ENCODE results near the gene ASPG. TPM values are rescaled to one million over a fixed set of nuclear protein-coding genes. Genes with fewer than 3 reads are reported as not detected.

Gene ASPG
- total and polyA plus RNA-seq, 2 donors: 2.2 to 2.7 TPM

GRCh38 chr14:104140463-104141331 lies 55.2 kb downstream of the ASPG start:
- Histone ChIP-seq H3K4me1 (ENCODE audit: insufficient read depth) (peaks cover 1% of the 10 kb centered on the region), H3K4me3 (ENCODE audit: low read depth, low read length) (no peak overlapping the region), H3K36me3 (ENCODE audit: insufficient read depth) (no peaks in the 10 kb centered on the region), H3K27ac (ENCODE audit: low read depth) (no peak overlapping the region)
- WGBS: 87% methylated on average over 12 of the region's 12 CpGs
- DNase-seq (ENCODE audit: extremely low spot score): no peak

- H3K4me3 ChIP-seq (ENCODE audit: low read depth, low read length): no peak overlapping the region
- 91% methylated on average over 15 of the region's 15 CpGs for WGBS
- H3K27ac ChIP-seq (ENCODE audit: low read depth): no peak overlapping the region
- no peaks in the 10 kb centered on the region for H3K36me3 ChIP-seq (ENCODE audit: insufficient read depth)
- peaks cover 1% of the 10 kb centered on the region for H3K4me1 ChIP-seq (ENCODE audit: insufficient read depth)
- no peak for DNase-seq (ENCODE audit: extremely low spot score)
These were observed 56.2 kb downstream of the ASPG start for GRCh38 chr14:104141621-104142091.

- no peak for DNase-seq (ENCODE audit: extremely low spot score)
- Histone ChIP-seq H3K36me3 (ENCODE audit: insufficient read depth) (no peaks in the 10 kb centered on the region), H3K27ac (ENCODE audit: low read depth) (no peak overlapping the region), H3K4me3 (ENCODE audit: low read depth, low read length) (no peak overlapping the region), H3K4me1 (ENCODE audit: insufficient read depth) (peaks cover 1% of the 10 kb centered on the region)
- WGBS: 87% methylated on average over 11 of the region's 11 CpGs
These were observed 56.8 kb downstream of the ASPG start for GRCh38 chr14:104142136-104142945.

DNA sequence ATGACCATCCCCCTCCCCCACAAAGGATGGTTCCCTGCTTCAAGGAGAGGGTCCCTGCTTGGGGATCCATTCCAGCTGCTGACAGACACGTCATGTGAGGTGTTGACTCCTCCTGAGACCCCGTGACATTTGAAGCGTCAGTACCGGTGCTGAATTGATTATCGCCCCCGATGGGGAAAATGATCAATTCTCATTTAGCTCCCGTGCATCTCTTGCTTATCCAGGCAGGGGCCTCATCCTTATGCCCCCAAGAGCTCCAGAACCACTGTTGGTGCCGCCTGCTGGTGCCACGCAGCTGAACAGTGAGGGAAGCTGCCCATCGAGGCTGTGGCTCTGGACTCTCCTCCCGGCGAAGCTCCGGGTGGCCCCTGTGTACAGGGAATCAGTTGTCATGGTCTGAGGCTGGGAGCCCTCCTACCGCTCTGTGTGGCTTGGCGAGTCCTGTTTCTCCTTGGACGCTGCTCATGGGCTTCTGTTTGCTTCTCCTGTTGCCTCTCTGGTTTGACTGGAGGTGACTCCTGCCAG lies 57.5 kb downstream of the ASPG start:
- H3K36me3 ChIP-seq (ENCODE audit: insufficient read depth): no peaks in the 10 kb centered on the region
- DNase-seq (ENCODE audit: extremely low spot score): no peak
- H3K4me1 ChIP-seq (ENCODE audit: insufficient read depth): peaks cover 1% of the 10 kb centered on the region
- H3K4me3 ChIP-seq (ENCODE audit: low read depth, low read length): no peak overlapping the region
- no peak overlapping the region for H3K27ac ChIP-seq (ENCODE audit: low read depth)
- 85% methylated on average over 16 of the region's 16 CpGs for WGBS

- no peak overlapping the region for H3K4me3 ChIP-seq (ENCODE audit: low read depth, low read length)
- H3K27ac ChIP-seq (ENCODE audit: low read depth): no peak overlapping the region
- H3K36me3 ChIP-seq (ENCODE audit: insufficient read depth): no peaks in the 10 kb centered on the region
- 84% methylated on average over 26 of the region's 26 CpGs for WGBS
- no peak for DNase-seq (ENCODE audit: extremely low spot score)
- peaks cover 1% of the 10 kb centered on the region for H3K4me1 ChIP-seq (ENCODE audit: insufficient read depth)
These were observed 58.3 kb downstream of the ASPG start for GRCh38 chr14:104143521-104144452.

DNA sequence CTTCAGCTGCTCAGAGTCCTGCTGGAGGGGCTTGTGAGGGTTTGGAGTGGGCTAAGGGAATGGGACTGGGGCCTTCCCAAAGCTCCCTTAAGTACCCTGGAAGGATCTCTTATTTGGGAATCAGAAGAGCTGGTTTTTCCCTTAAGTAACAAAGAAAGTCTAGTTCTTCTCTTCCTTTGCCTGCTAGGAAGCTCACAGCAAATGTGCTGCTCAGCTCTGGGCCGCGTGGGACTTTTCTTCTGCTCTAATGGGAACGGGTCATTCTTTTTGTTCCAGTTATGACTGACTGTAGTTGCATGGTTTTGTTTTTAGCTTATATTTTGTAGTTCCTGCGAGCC lies 58.9 kb downstream of the ASPG start:
- Histone ChIP-seq H3K4me1 (ENCODE audit: insufficient read depth) (no peaks in the 10 kb centered on the region), H3K27ac (ENCODE audit: low read depth) (no peak overlapping the region), H3K36me3 (ENCODE audit: insufficient read depth) (no peaks in the 10 kb centered on the region), H3K4me3 (ENCODE audit: low read depth, low read length) (no peak overlapping the region)
- no peak for DNase-seq (ENCODE audit: extremely low spot score)
- 87% methylated on average over 4 of the region's 4 CpGs for WGBS

GRCh38 chr14:104144911-104145825 lies 59.7 kb downstream of the ASPG start:
- no peaks in the 10 kb centered on the region for H3K4me1 ChIP-seq (ENCODE audit: insufficient read depth)
- DNase-seq (ENCODE audit: extremely low spot score): no peak
- no peak overlapping the region for H3K4me3 ChIP-seq (ENCODE audit: low read depth, low read length)
- H3K36me3 ChIP-seq (ENCODE audit: insufficient read depth): no peaks in the 10 kb centered on the region
- no peak overlapping the region for H3K27ac ChIP-seq (ENCODE audit: low read depth)
- WGBS: 87% methylated on average over 37 of the region's 37 CpGs

DNA sequence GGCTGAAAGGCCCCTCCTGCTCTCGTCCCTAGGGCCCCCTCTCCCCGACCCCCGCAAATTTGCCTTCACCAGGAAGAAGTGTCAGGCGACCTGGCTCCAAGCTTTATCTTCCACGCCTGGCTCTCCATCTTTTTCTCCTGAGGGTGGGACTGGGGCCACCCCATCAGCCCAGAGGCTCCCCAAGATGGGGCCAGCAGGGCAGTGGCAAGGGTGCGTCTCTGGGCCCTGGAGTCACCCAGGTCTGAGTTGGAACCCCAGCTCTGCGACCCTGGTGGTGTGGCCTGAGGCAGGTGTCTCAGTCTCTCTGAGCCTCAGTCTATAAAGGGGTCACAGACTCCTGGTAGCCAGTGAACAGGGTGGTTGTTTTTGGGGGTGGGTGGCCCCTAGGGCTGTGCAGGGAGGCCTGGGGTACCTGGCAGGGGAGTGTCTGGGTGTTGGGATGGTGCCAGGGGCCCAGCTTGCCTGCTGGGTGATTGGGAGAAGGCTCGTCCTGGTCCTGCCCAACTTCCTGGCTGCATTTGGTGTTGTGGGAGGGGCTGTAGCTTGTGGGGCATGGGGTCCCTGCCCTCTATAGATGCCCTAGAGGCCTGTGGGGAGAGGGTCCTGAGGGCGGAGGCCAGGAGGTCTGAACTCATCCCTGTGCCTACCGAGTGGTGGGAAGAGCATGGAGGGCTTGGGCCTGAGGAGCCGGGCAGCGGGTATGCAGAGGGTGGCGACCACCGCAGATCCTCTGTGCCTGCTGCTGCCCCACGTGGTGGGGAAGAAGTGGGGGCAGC lies 60.5 kb downstream of the ASPG start:
- Histone ChIP-seq H3K36me3 (ENCODE audit: insufficient read depth) (no peaks in the 10 kb centered on the region), H3K4me1 (ENCODE audit: insufficient read depth) (no peaks in the 10 kb centered on the region), H3K4me3 (ENCODE audit: low read depth, low read length) (no peak overlapping the region), H3K27ac (ENCODE audit: low read depth) (no peak overlapping the region)
- 84% methylated on average over 15 of the region's 15 CpGs for WGBS
- DNase-seq (ENCODE audit: extremely low spot score): no peak

GRCh38 chr14:104146651-104147345 lies 61.3 kb downstream of the ASPG start:
- Histone ChIP-seq H3K27ac (ENCODE audit: low read depth) (no peak overlapping the region), H3K36me3 (ENCODE audit: insufficient read depth) (no peaks in the 10 kb centered on the region), H3K4me1 (ENCODE audit: insufficient read depth) (no peaks in the 10 kb centered on the region), H3K4me3 (ENCODE audit: low read depth, low read length) (no peak overlapping the region)
- 90% methylated on average over 22 of the region's 22 CpGs for WGBS
- DNase-seq (ENCODE audit: extremely low spot score): no peak

GRCh38 chr14:104147346-104148125 lies 62.0 kb downstream of the ASPG start:
- no peaks in the 10 kb centered on the region for H3K4me1 ChIP-seq (ENCODE audit: insufficient read depth)
- no peak for DNase-seq (ENCODE audit: extremely low spot score)
- no peak overlapping the region for H3K27ac ChIP-seq (ENCODE audit: low read depth)
- WGBS: 85% methylated on average over 28 of the region's 28 CpGs
- no peak overlapping the region for H3K4me3 ChIP-seq (ENCODE audit: low read depth, low read length)
- H3K36me3 ChIP-seq (ENCODE audit: insufficient read depth): no peaks in the 10 kb centered on the region
